Nasal cavity respiratory epithelium epithelial cell of viscerocranial mucosa (primary cell): ENCODE measurements around the gene MEGF10. TPM values are rescaled to one million over a fixed set of nuclear protein-coding genes. Genes with fewer than 3 reads are reported as not detected.

Experiments
- total RNA-seq: library from RNA; depleted of rRNA; stranded (reverse); fragments of >200 nt; gene quantifications from 2 replicates; pipeline ENCODE4 v1.2.3, GENCODE V29; 2014

The MEGF10 gene
- under 0.01 and 0.14 TPM in 2 replicates for total RNA-seq

DNA sequence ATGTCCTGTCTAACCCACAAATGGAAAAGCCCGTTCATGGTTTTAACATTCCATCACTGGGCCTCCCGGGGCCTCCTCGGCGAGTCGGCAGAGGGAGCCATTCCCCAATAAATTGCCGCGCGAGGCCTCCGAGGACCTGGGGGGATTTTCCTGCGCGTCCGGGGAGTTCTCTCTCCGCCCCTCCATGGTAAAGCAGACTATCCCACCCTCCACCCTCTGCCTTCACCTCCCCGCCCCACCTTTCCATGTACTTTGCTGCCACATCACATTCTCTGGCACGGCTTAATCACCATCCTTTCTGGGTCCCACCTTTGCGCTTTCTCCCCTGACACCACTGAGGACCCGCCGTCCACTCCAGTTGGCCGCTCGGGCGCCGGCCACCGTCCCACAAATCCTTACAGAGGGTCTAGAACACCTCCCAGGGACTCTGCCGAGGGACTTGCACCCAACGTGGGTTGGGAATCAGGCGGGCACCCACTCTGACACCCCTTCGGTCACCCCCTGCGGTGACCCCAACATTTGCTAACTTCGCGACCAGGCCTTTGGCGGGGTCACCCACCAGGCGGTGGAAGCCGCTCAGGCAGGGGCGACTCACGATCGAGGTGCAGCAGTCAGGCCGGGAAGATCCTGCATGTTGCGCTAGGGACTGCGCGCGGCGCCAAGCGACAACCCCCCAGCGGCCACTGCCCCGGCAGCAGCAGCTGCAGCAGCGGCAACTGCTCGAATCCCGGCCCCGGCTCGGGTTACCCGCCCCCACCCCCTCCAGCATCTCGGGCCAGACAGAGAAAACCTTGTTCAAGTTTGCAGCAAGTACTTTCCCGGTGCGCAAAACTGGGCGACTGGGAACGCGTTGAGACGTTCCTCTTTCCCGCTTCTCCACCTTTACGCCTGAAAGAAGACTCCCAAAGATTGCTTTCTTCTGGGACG is at the start of gene MEGF10:
Gene MEGF10 (plus strand): TSS at position 778 of the 927 bp plus-strand sequence. CDS start 40,513 bp downstream, outside the sequence.

Other genes with a start within 250 kb of the MEGF10 start
- gene C5orf63, start 217.3 kb upstream of the MEGF10 start, total RNA-seq = 2.4 and 4.0 TPM in 2 replicates
- gene PRRC1, start 226.8 kb downstream of the MEGF10 start, total RNA-seq = 48.5 and 68.2 TPM in 2 replicates